Smooth muscle cell (in vitro differentiated cells): ENCODE measurements around the gene SPATA25. TPM values are rescaled to one million over a fixed set of nuclear protein-coding genes. Genes with fewer than 3 reads are reported as not detected.
A peak's percentile ranks its signal among the peaks of the same experiment; 100 is the strongest.

ENCODE experiments used
- DNase-seq: peaks from one replicate; lab custom pipeline; 2025; ENCODE audit not compliant: unreplicated experiment; lab: John Stamatoyannopoulos, UW
- H2AFZ ChIP-seq: fragments of 200-600 bp; sonication (generic); 2 replicates; pipeline ENCODE4 v1.6.0; 2016; ENCODE audit warnings: antibody characterized with exemption, low read depth, mild to moderate bottlenecking
- H3F3A ChIP-seq: fragments of 200-600 bp; sonication (generic); 2 replicates; pipeline ENCODE4 v1.6.0; 2017; ENCODE audit warnings: antibody characterized with exemption, low read depth
- H3K27ac ChIP-seq: fragments of 200-600 bp; sonication (generic); 2 replicates; pipeline ENCODE4 v1.5.1; 2016; ENCODE audit warnings: low read depth, mild to moderate bottlenecking
- H3K27me3 ChIP-seq: fragments of 200-600 bp; sonication (generic); 2 replicates; pipeline ENCODE4 v1.6.1; 2016; ENCODE audit warnings: low read depth, mild to moderate bottlenecking
- H3K36me3 ChIP-seq: fragments of 200-600 bp; sonication (generic); 2 replicates; pipeline ENCODE4 v1.5.1; 2016; ENCODE audit warnings: low read depth
- H3K4me1 ChIP-seq: fragments of 200-600 bp; sonication (generic); 2 replicates; pipeline ENCODE4 v1.5.1; 2016; ENCODE audit warnings: low read depth
- H3K4me2 ChIP-seq: fragments of 200-600 bp; sonication (generic); 2 replicates; pipeline ENCODE4 v1.6.0; 2016; ENCODE audit warnings: mild to moderate bottlenecking
- H3K4me3 ChIP-seq: fragments of 200-600 bp; sonication (generic); 2 replicates; pipeline ENCODE4 v1.5.1; 2016; ENCODE audit warnings: mild to moderate bottlenecking
- H3K79me2 ChIP-seq: fragments of 200-600 bp; sonication (generic); 2 replicates; pipeline ENCODE4 v1.6.0; 2016; ENCODE audit warnings: low read depth, mild to moderate bottlenecking
- H3K9ac ChIP-seq: fragments of 200-600 bp; sonication (generic); 2 replicates; pipeline ENCODE4 v1.6.0; 2016; ENCODE audit warnings: low read depth
- H3K9me3 ChIP-seq: fragments of 200-600 bp; sonication (generic); replicated peaks from 2 replicates; pipeline ENCODE4 v1.5.1; 2016; ENCODE audit warnings: low read depth
- H4K20me1 ChIP-seq: fragments of 200-600 bp; sonication (generic); 2 replicates; pipeline ENCODE4 v1.6.0; 2016; ENCODE audit warnings: low read depth
- WGBS: methylation state at CpG from one replicate; pipeline ENCODE4 v1.1.7; 2016; ENCODE audit warnings: low lambda C conversion rate; 5-methylcytosine and 5-hydroxymethylcytosine counted together
- polyA plus RNA-seq: library from polyadenylated mRNA; unstranded; fragments of >200 nt; fragmentation: Nextera tagmentation; extraction: Ambion mirVana; gene quantifications from 2 replicates; pipeline ENCODE4 v1.2.1, GENCODE V29; 2016
- total RNA-seq: library from RNA; depleted of rRNA; stranded (reverse); fragments of >200 nt; gene quantifications from 2 replicates; pipeline ENCODE4 v1.2.3, GENCODE V29; 2014
- TF ChIP-seq, protein P1 (sequence below): fragments of 200-600 bp; sonication (generic); IDR thresholded peaks from 2 replicates; pipeline ENCODE4 v1.5.1; 2017; ENCODE audit warnings: borderline replicate concordance, mild to moderate bottlenecking, antibody characterized with exemption; ENCODE audit not compliant: insufficient read depth, poor library complexity, severe bottlenecking

SPATA25 gene
- total and polyA plus RNA-seq, 2 experiments from 2014 or later: 0.43 to 0.54 TPM

DNA sequence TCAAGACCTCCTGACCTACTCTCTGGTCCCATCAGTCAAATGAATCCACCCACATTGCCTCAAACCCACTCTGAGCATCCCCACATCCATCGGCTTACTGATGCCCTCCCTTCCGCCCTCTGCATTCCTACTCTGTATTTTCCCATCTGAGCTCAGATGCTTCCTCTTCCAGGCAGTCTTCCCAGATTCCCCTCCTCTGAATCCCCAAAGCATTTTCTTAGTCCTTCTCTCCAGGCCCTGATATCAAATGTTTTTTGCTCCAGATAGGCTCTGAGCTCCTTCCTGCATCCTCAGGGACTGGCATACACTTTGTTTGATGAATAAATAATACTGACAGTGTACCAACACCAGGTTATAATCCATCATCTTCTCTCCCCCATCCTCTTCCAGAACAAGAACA, 20.7 kb upstream of the SPATA25 start:
- H3K9ac ChIP-seq: no peak overlapping the region
- no peaks in the 10 kb centered on the region for H4K20me1 ChIP-seq
- H3K4me3 ChIP-seq: no peak overlapping the region
- DNase-seq: no peak
- H3K36me3 ChIP-seq: no peaks in the 10 kb centered on the region
- no peaks in the 10 kb centered on the region for H3K9me3 ChIP-seq
- H3F3A ChIP-seq: no peaks in the 10 kb centered on the region
- H2AFZ ChIP-seq: no peak overlapping the region
- H3K27ac ChIP-seq: no peak overlapping the region
- WGBS: 100% methylated on average over 2 of the region's 2 CpGs
- H3K4me2 ChIP-seq: no peak overlapping the region
- H3K79me2 ChIP-seq: no peaks in the 10 kb centered on the region
- H3K27me3 ChIP-seq: no peaks in the 10 kb centered on the region
- TF ChIP-seq, protein P1, sequence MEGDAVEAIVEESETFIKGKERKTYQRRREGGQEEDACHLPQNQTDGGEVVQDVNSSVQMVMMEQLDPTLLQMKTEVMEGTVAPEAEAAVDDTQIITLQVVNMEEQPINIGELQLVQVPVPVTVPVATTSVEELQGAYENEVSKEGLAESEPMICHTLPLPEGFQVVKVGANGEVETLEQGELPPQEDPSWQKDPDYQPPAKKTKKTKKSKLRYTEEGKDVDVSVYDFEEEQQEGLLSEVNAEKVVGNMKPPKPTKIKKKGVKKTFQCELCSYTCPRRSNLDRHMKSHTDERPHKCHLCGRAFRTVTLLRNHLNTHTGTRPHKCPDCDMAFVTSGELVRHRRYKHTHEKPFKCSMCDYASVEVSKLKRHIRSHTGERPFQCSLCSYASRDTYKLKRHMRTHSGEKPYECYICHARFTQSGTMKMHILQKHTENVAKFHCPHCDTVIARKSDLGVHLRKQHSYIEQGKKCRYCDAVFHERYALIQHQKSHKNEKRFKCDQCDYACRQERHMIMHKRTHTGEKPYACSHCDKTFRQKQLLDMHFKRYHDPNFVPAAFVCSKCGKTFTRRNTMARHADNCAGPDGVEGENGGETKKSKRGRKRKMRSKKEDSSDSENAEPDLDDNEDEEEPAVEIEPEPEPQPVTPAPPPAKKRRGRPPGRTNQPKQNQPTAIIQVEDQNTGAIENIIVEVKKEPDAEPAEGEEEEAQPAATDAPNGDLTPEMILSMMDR: no peak
- H3K4me1 ChIP-seq: peaks cover 10% of the 10 kb centered on the region

DNA sequence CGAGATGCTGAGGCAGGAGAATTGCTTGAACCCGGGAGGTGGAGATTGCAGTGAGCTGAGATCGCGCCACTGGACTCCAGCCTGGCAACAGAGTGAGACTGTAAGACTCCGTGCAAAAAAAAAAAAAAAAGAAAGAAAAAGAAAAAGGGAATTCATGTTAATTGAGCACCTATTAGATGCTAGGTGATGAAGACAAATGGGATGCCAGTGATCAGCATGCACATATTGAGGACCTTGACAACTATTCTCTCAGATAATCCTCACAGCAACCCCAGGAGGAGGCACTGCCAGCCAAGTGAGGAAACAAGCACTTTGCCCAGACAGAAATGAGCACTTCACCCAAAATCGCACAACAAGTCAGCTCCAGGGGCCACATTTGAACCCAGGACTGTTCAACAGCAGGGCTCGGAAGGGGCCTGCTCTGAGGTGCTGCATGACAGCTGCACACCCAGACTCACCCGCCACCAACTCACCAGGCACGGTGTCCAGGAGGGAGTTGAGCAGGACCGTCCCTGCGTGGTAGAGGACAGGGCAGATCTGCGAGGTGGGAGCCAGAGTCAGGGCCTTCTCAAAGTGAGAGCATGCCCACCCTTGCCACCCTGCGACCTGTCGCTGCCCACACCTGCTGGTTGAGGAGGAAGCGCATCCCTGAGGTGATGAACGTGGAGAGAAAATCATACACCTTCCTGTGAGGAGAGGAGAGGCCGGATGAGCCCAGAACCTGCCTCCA, 20.0 kb upstream of the SPATA25 start:
- Histone ChIP-seq H3K36me3 (no peaks in the 10 kb centered on the region), H3K9me3 (no peaks in the 10 kb centered on the region), H3K27me3 (no peaks in the 10 kb centered on the region), H2AFZ (no peak overlapping the region), H3F3A (no peaks in the 10 kb centered on the region), H4K20me1 (no peaks in the 10 kb centered on the region), H3K4me1 (peaks cover 6% of the 10 kb centered on the region), H3K79me2 (no peaks in the 10 kb centered on the region), H3K4me3 (no peak overlapping the region), H3K9ac (no peak overlapping the region), H3K4me2 (no peak overlapping the region), H3K27ac (no peak overlapping the region)
- TF ChIP-seq, protein P1: no peak
- DNase-seq: no peak
- 98% methylated on average over 16 of the region's 17 CpGs for WGBS

DNA sequence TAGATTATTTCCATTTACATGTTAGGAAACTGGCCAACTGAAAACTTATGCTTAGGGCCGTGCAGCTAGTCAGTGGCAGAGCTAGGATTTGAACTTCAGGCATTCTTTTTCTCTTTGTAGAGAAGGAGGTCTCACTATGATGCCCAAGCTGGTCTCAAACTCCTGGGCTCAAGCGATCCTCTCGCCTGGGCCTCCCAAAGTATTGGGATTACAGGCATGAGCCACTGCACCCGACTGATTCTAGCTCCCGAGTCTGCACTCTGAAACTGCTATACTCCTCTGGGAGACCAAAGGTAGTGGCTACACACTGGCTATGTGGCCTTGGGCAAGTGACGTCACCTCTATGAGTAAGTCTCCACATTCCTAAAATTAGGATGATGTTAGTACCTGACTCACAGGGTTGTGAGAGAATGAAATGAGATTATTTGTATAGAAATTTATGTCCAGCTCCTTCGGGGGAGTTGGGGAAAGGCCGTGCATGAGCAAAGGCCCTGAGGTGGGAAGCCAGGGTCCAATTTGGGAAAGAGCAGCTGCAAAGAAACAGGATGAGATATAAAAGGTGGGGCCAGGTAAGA, 18.2 kb upstream of the SPATA25 start:
- no peaks in the 10 kb centered on the region for H3K4me1 ChIP-seq
- H3K36me3 ChIP-seq: no peaks in the 10 kb centered on the region
- peaks cover 4% of the 10 kb centered on the region for H3F3A ChIP-seq
- no peaks in the 10 kb centered on the region for H3K9me3 ChIP-seq
- TF ChIP-seq, protein P1: no peak
- H3K4me2 ChIP-seq: no peak overlapping the region
- H3K27me3 ChIP-seq: no peaks in the 10 kb centered on the region
- H3K27ac ChIP-seq: peak overlapping the region; percentile 39
- H3K9ac ChIP-seq: peak overlapping the region; percentile 35
- no peaks in the 10 kb centered on the region for H4K20me1 ChIP-seq
- no peak overlapping the region for H2AFZ ChIP-seq
- DNase-seq: no peak
- H3K4me3 ChIP-seq: no peak overlapping the region
- no peaks in the 10 kb centered on the region for H3K79me2 ChIP-seq
- 84% methylated on average over 8 of the region's 8 CpGs for WGBS
